Pancreas (tissue), 10 donors: Measurements from ENCODE around the gene DPY19L1. TPM values are rescaled to one million over a fixed set of nuclear protein-coding genes. Genes with fewer than 3 reads are reported as not detected.
"Not testable (repeated sequence)": the region's sequence is repeated elsewhere in the genome, so short reads cannot be mapped to it uniquely, and the experiment has no call there.

Experiments used
- ATAC-seq, 4 donors: fragments of 200-7000 bp; cut with Tn5 transposase; one replicate each; pipeline versions ENCODE4 v1.8.0 to v1.9.1; 2020; ENCODE audit warnings: mild to moderate bottlenecking in 4 of 4, moderate library complexity in 4 of 4
- DNase-seq, 6 donors: peaks; one replicate each; pipeline ENCODE4 v3.0.0-alpha.2; 2020
- FAIRE-seq: peaks from 2 replicates; lab custom pipeline; 2012; peaks lifted over from hg19 to GRCh38; lab: Jason Lieb, UNC
- H3K27ac ChIP-seq, 4 donors: fragments of 200-600 bp; sonication (generic); 1 replicate in 3 of 4; 2 replicates in 1 of 4; pipeline versions ENCODE4 v1.5.0 to v1.8.0; 2020
- H3K27me3 ChIP-seq, 4 donors: fragments of 200-600 bp; one replicate each; pipeline ENCODE4 v1.8.0; 2021
- H3K36me3 ChIP-seq, 3 donors: fragments of 200-600 bp; sonication (generic) in 1 of 3; one replicate each; pipeline versions ENCODE4 v1.5.0 to v1.8.0; 2020 to 2021
- H3K4me1 ChIP-seq, 3 donors: fragments of 200-600 bp; one replicate each; pipeline ENCODE4 v1.8.0; 2021
- H3K4me3 ChIP-seq, 4 donors: fragments of 200-600 bp; sonication (generic) in 2 of 4; one replicate each; pipeline versions ENCODE4 v1.5.0 to v1.8.0; 2020 to 2021
- H3K9me3 ChIP-seq, 4 donors: fragments of 200-600 bp; one replicate each; pipeline ENCODE4 v1.8.0; 2021
- WGBS, 2 donors: extraction: QIAGEN DNeasy Blood & Tissue Kit; methylation state at CpG; one replicate each; pipeline ENCODE4 v1.1.7; 2013; 5-methylcytosine and 5-hydroxymethylcytosine counted together
- intact Hi-C, 3 donors: fragments of 100-400 bp; cut with DNase I; formaldehyde crosslinking; loops; one replicate each; pipeline versions ENCODE4 v1.11.1 to v1.14.2; 2022
- polyA plus RNA-seq, 2 donors: library from polyadenylated mRNA; stranded (reverse); fragments of 200-250 nt; gene quantifications; one replicate each; pipeline ENCODE4 v1.2.3, GENCODE V29; 2013
- total RNA-seq, 6 donors: library from RNA; stranded (reverse); fragmentation: NEBNext Ultra II Directional in 4 of 6; extraction: Animal tissue kit (Norgen Biotek cat#: 25700) in 4 of 6; gene quantifications; one replicate each; pipeline versions ENCODE4 v1.2.1 to v1.2.4, GENCODE V29; 2021 to 2023
- TF ChIP-seq, protein P1 (sequence below), 4 donors: fragments of 200-600 bp; sonication (generic) in 3 of 4; IDR thresholded peaks; one replicate each; pipeline versions ENCODE4 v1.5.0 to v1.8.0; 2021; ENCODE audit warnings: antibody characterized with exemption in 4 of 4
- donor health status: healthy with polysubstance abuse.
- donor health status: DM: no; HTN: no; CAD: no; lungs with moderate emphysema.
- donor health status: DM: no; HTN: no; CAD: no.
- donor health status: control.
- donor health status: control.
- donor health status: Bipolar disorder and iron deficiency.
- donor health status: DM: yes; HTN: yes; CAD: no.
- donor health status: DM: no; HTN: no; CAD: no.
- donor health status: DM: no; HTN: no; CAD: no.
- donor health status: DM: yes; HTN: yes; CAD: no.

The DPY19L1 gene
- total and polyA plus RNA-seq, 8 donors: 1.6 to 12.9 (median 5.7) TPM

DNA sequence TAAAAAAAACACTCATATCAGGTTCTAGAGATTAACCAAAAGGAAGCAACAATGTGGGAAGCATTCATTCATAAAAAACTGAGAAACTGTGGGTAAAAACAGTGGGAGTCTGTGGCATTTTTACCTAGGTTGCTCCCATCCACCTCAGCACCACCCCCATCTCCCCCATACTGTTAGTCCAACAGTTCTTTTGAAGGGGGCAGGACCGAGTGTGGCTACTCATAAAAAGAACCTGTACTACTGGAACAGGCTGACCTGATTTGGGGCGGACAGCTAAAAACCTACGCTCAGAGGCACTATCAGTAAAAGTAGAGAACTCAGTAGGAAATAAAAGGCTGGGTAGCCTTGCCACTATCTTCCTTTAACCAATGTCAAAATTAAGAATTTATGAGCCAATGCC, 84.5 kb downstream of the DPY19L1 start:
- no peak for FAIRE-seq
- 91 to 95% methylated on average over 3 of the region's 3 CpGs for WGBS, 2 donors

DNA sequence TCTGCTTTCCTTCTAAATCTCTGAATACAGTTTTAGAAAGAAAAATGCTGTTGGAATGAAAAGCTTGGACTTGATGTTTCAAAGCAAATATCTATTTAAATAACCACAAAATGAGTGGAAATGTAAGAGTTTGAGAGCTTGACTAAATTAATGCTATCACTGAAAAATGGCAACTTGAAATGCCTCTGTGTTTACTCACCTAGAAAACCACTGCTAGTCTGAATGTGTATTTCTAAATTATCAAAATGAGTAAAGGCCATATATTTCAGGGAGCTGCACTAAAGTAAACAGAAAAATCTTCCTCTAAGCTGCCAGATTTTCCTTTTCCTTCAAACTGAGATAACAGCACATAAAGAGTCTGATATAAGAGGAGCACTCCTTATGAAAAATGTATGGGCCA, 87.9 kb downstream of the DPY19L1 start:
- no peaks in the 10 kb centered on the region for H3K36me3 ChIP-seq
- H3K27ac ChIP-seq: no peak overlapping the region
- no peaks in the 10 kb centered on the region for H3K27me3 ChIP-seq
- no peak for FAIRE-seq
- intact Hi-C loops: no loop called here
- DNase-seq: no peak
- H3K4me3 ChIP-seq: no peak overlapping the region
- ATAC-seq: no peak
- H3K9me3 ChIP-seq: no peaks in the 10 kb centered on the region
- TF ChIP-seq, protein P1, sequence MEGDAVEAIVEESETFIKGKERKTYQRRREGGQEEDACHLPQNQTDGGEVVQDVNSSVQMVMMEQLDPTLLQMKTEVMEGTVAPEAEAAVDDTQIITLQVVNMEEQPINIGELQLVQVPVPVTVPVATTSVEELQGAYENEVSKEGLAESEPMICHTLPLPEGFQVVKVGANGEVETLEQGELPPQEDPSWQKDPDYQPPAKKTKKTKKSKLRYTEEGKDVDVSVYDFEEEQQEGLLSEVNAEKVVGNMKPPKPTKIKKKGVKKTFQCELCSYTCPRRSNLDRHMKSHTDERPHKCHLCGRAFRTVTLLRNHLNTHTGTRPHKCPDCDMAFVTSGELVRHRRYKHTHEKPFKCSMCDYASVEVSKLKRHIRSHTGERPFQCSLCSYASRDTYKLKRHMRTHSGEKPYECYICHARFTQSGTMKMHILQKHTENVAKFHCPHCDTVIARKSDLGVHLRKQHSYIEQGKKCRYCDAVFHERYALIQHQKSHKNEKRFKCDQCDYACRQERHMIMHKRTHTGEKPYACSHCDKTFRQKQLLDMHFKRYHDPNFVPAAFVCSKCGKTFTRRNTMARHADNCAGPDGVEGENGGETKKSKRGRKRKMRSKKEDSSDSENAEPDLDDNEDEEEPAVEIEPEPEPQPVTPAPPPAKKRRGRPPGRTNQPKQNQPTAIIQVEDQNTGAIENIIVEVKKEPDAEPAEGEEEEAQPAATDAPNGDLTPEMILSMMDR (IDR thresholded peaks at IDR 0.05): no peak
- no peaks in the 10 kb centered on the region for H3K4me1 ChIP-seq

More for the DNA sequence above, 84.5 kb downstream of the DPY19L1 start:
- intact Hi-C loops: no loop called here
- no peaks in the 10 kb centered on the region for H3K4me1 ChIP-seq
- no peaks in the 10 kb centered on the region for H3K9me3 ChIP-seq
- DNase-seq: no peak
- no peak for ATAC-seq
- H3K27me3 ChIP-seq: no peaks in the 10 kb centered on the region
- H3K27ac ChIP-seq: no peak overlapping the region
- TF ChIP-seq, protein P1 (IDR thresholded peaks at IDR 0.05): no peak
- H3K36me3 ChIP-seq: no peaks in the 10 kb centered on the region
- H3K4me3 ChIP-seq: no peak overlapping the region

DNA sequence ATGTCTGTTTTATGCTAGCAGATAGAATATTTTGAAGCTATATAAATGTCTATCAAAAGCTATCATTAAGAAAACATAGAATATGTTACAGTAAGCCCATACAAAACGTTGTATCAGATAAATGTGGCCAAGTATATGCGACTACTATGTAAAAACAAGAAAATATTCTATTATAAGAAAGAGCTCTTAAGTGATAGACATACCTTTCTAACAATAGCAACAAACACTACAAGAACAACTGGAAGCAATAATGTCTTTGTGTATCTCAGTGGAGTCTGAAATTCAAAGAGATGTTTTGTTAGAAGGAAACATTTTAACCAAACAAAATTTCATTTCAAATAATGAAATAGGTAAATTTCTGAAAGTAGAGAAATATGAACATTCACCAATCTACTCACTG, 89.9 kb downstream of the DPY19L1 start:
- FAIRE-seq: not testable (repeated sequence)

DNA sequence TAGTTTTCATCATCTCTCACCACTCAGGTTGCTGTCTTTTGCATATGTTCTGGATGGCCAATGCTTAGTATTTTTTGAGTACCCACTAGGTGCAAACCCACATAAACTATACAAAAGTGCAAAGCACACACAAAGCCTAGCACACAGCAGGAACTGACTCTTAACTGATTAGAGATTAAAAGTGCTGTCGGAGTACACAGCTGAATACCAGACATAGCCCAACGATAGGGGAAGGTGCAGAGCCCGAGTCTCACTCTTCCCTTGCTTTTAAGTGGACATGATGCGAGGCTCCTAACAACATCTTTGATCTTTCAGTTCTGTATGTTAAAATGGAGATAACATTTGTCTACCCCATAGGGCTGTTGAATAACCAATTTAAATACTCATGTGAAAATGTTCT, 90.8 kb downstream of the DPY19L1 start:
- no peaks in the 10 kb centered on the region for H3K9me3 ChIP-seq
- no peaks in the 10 kb centered on the region for H3K27me3 ChIP-seq
- no peak overlapping the region for H3K4me3 ChIP-seq
- WGBS, 2 donors: 89 to 90% methylated on average over 4 of the region's 4 CpGs
- no peak overlapping the region for H3K27ac ChIP-seq
- DNase-seq (no peak), ATAC-seq (no peak), FAIRE-seq (no peak)
- H3K36me3 ChIP-seq: no peaks in the 10 kb centered on the region
- TF ChIP-seq, protein P1 (IDR thresholded peaks at IDR 0.05): no peak
- no peaks in the 10 kb centered on the region for H3K4me1 ChIP-seq
- intact Hi-C loops: no loop called here

More for the DNA sequence above, 89.9 kb downstream of the DPY19L1 start:
- H3K9me3 ChIP-seq, ATAC-seq, H3K4me1 ChIP-seq, intact Hi-C loops, H3K27ac ChIP-seq, H3K4me3 ChIP-seq, H3K27me3 ChIP-seq, DNase-seq, H3K36me3 ChIP-seq: not testable (repeated sequence)
- WGBS, 2 donors: 68 to 69% methylated on average over 2 of the region's 2 CpGs

DNA sequence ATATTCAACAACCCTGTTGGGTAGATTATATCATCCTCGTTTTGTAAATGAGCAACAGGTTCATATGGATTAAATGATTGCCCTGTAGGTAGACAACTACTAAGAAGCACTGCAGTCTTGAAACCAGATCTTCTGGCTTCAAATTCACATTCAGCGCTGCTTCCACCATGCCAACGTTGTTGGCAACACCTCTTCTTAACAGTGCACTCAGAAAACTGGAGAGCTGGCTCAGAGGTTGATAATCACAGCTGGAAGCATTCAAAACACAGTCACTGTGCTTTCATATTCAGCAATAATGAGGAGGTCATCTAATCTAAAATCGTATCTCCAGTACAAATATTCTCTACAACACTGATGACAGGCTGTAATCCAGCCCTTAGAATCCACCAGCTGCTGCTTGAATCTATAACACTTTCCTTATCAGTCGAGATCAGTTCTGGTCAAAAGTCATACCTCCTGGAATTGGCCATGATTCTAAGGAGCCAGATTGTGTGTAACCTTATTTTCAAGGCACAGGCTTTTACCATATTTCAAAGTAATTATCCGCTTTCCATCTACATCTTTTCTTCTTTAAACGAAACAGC, 91.3 kb downstream of the DPY19L1 start:
- ATAC-seq: not testable (repeated sequence)

DNA sequence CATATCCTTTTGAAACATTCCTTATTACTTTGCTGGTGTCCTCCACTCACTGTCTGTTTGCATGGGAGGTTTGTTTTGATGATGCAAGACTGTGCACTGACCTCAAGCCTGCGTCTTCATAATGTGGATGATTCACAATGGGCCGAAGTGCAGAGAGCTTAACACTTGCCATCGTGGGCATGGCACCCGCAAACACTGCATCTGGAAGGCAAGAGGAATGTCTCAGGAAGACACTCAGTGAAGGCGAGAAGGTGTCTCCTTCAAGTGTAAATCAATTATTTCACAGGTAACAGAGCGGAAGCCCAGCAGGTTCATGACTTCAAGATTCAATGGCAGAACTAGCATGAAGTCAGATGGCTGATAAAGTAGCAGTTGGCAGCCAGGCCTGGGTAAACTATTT, 98.1 kb downstream of the DPY19L1 start:
- TF ChIP-seq, protein P1 (IDR thresholded peaks at IDR 0.05): no peak
- no peak for FAIRE-seq
- Histone ChIP-seq H3K4me3 (no peak overlapping the region), H3K9me3 (no peaks in the 10 kb centered on the region), H3K27me3 (no peaks in the 10 kb centered on the region), H3K4me1 (no peaks in the 10 kb centered on the region), H3K27ac (no peak overlapping the region), H3K36me3 (peaks cover 0 to 9% (median 0%) of the 10 kb centered on the region in 3 donors)
- ATAC-seq: no peak
- WGBS, 2 donors: 87 to 89% methylated on average over 6 of the region's 6 CpGs
- DNase-seq: no peak
- intact Hi-C loops: no loop called here

More for the DNA sequence above, 91.3 kb downstream of the DPY19L1 start:
- intact Hi-C loops, H3K27ac ChIP-seq, H3K4me3 ChIP-seq, H3K36me3 ChIP-seq, DNase-seq, H3K9me3 ChIP-seq, FAIRE-seq, H3K27me3 ChIP-seq, H3K4me1 ChIP-seq: not testable (repeated sequence)
- WGBS, 2 donors: 69 to 73% methylated on average over 7 of the region's 7 CpGs

DNA sequence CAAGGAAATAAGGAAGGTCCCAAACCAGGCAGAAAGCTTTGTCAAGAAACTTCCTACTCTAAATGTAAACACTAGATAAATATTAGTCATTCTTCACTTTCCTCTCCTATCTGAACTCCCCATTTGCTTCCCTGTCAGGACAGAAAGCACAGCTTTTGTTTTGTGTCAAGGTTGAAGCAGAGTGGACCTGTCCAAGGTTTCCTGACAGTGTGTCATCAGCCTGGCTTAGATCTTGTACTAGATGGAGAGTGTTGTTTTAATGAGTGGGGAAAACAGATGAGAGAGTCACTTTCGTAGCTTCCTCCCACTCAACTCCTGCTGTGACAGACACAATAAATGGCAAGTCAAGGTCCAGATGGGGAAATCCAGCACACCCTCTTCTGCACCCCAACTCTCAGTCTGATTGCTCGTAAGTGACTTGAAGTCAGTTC, 101.5 kb downstream of the DPY19L1 start:
- H3K36me3 ChIP-seq, intact Hi-C loops, H3K27ac ChIP-seq, FAIRE-seq, DNase-seq, H3K27me3 ChIP-seq, H3K4me1 ChIP-seq, H3K4me3 ChIP-seq, H3K9me3 ChIP-seq: not testable (repeated sequence)
- whole genome bisulfite sequencing, 2 donors: 80 to 89% methylated on average over 1 to 2 of the region's 2 CpGs
- peak in 2 of 4 donors; percentile 40 to 66 for ATAC-seq
